Femur (tissue), 1 donor: ENCODE results near the gene SIX2.
A peak's percentile ranks its signal among the peaks of the same experiment; 100 is the strongest.
"Not testable (repeated sequence)": the region's sequence is repeated elsewhere in the genome, so short reads cannot be mapped to it uniquely, and the experiment has no call there.

Experiments
- DNase-seq: peaks from one replicate; pipeline ENCODE4 v3.0.0-alpha.2; 2017

SIX2 gene

DNA sequence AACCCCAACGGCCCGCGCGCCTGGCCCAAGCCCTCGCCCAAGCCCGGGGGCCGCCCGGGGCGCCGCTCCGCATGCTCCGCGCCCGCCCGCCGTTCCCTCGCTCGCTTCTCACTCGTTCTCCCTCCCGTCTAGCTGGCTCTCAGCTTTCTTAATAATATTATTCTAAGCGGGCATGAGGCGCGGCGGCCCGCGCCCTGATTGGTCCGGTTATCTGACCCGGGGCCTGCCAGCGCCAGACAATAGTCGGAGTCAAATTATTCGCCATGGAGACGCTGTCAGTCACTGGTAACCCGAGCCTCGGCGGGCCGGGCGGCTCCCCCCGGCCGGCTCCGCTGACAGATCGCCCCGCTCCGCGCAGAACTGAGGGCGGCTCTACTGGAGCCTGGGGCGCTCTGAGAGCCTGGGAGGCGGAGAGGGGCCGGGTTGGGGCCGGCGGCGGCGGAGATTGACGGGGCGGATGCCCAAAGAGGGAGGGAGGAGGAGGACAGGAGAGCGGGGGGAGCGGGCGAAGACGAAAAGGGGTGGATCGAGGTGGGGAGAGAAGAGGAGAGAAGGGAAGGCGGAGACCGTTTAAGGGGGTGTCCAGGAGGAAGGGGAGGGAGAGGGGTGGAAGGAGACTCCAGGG is at the start of gene SIX2:
Gene SIX2, minus strand, starts transcription at position 150 of the 625 bp plus-strand sequence. CDS start 342 bp downstream, outside the sequence.
- peak; percentile 98 for DNase-seq

DNA sequence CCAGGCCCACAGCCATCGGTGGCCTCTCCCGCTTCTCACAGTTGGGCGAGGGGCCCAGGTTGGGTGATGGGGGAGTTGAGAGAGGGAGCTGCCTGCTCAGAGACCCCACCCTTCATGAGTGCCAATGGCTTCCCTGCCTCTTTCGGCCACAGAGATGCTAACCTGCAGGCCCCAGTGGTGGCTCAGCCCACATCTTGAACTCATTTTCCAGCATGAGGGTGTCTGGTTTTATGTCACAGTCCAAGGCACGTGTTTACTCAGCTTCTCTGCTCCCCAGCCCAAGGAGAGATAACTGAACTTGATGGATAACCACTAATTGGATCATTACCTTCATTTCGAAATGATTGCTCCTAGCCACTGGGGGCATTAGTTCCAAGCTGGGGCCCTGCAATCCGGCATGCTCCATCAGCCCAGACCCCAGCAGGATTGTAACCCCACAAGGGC is 45.9 kb upstream of the SIX2 start:
- DNase-seq: no peak

DNA sequence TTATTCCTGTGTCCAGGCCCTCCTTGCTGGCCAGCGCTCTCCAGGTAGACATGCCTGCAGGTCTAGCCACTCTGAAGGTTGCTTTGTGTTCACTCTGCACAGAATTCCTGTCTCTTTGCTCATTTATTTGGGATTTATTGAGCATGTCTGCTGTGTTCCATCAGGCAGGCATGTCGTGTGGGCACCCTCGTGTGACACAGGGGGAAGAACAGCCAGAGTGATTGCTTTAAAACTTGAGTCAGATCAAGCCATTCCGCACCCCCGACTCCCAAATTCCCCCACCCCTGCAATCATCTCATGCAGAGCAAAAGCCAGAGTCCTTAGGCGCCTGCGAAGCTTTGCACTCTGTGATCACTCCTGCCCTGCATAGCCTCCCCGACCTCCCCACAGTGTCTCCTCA is 44.7 kb upstream of the SIX2 start:
- no peak for DNase-seq

DNA sequence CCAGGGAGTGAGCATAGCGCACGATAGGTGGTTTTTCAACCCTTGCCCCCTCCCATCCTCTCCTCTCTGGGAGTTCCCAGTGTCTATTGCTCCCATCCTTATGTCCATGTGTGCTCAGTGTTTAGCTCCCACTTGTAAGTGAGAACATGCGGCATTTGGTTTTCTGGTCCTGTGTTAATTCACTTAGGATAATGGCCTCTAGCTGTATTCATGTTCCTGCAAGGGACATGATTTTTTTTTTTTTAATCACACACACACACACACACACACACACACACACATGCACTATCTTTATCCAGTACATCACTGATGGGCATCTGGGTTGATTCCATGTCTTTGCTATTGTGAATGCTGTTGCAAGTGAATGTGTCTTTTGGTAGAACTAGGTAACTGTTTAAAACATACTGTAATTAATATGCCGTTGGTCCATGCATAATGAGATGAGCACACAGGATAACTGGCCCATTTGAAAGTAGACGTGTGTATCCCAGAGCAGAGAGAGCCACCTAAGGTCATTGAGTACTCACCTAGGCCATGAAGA is 43.2 kb upstream of the SIX2 start:
- DNase-seq: no peak

DNA sequence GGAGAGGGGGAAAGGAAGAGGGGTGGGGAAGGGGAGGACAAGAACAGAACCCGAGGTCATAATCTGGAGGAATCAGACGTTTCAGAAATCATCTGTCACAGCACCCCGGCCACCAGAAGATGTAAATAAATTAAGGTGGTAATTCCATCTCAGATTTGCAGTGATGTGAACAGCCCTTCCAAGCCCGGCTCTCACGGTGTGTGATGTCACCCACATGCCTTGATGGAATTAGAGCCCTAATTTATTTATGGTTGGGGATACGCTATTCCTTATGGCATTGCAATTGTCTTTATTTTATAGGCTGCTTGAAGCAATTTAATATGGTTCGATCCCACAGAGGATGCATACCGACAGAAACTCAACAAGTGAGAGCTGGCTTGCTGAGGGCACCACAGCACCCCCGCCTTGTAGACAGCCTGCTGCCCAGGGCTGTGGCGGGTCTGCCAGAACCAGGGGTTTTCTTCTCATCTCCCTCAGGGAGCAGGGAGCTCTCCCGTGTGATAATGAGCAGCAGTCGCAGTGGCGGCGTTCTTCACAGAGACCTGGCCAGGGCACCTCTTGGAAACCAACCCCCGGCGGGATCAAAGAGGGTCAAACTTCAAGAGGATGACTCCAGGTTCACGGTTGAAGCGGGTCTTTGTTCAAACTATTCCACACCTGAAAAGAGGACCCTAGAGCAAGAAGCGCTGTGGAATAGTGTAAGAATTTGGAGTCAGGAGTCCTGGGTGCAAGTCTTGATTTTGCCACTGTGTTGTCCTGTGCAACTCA is 40.5 kb upstream of the SIX2 start:
- DNase-seq: no peak

DNA sequence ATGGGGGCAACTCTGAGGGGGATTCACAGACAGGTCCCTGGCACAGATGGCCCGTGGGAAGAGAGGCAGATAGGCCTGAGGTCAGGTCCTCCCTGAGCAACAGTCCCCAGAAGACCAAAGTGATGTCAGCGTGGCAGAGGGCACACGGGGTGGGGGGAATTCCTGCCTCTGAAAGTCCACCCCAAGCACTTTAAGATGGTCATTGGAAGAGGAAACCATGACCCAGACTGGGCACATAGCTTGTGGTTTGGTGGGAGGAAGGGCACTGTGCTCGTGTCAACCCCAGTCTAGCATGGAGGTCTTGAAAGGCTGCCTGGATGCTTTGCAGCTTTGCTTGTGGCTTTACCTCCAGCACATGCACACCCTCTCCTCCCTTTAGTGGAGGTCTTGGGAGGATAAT is 38.0 kb upstream of the SIX2 start:
- no peak for DNase-seq

DNA sequence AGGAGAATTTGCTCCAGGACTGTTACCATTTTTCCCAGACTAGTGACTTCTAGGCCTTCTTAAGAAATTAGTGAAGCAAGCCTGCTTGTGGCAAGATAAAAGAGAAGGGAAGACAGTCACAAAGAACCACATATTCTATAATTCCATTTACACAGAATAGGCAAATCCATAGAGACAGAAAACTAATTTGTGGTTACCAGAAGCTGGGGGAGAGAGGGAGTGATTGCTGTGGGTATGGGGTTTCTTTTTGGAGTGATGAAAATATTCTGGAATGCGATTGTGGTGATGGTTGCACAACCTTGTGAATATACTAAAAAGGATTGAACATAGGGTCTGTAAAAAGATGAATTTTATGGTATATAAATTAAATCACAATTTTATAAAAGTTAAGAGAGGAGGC is 37.5 kb upstream of the SIX2 start:
- DNase-seq: no peak

DNA sequence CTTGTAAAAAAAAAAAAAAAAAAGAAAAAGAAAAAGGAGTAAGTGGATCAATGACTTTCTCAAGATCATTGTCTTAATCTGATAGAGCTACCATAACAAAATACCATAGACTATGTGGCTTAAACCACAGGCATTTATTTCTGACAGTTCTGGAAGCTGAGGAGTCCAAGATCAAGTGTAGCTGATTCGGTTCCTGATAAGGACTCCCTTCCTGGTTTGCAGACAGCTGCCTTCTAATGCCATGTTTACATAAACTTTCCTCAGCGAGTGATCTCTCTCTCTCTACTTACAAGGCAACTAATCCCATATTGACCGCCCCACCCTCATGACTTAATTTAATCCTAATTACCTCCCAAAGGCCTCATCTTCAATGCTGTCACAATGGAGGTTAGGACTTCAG is 36.5 kb upstream of the SIX2 start:
- DNase-seq: no peak

DNA sequence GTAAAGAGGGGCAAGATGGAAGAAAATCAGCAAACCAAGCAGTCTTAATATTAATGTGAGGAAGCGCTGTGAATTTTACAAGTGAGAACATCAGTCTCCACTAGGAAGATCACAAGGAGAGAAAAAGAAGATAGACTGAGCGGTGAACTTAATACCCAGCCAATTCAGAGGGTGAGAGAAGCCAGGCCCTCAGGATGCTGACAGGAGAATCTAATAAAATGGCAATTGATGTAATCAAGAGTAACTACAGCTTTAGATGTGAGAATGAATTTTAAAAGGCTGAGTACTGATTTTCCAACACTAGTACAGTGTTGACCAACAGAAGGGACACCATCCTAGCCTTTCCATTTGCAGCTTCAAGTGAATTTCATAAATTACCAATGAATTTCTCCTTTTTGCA is 35.7 kb upstream of the SIX2 start:
- no peak for DNase-seq

DNA sequence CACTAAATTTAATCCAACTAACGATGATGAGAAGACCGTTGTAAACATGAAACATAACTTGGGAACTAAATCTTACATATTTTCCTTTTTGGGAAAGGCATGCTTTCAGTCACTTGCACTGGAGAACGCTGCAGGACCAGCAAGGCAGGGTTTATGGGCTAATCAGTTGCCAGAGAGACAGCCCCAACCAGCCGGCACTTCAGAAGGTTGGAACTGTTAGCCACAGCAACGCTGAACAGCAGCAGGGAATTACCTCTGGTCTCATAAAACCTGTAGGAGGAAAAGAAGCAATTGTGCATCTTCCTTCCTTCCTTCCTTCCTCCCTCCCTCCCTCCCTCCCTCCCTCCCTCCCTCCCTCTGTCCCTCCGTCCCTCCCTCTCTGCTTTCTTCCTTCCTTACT is 33.9 kb upstream of the SIX2 start:
- no peak for DNase-seq

DNA sequence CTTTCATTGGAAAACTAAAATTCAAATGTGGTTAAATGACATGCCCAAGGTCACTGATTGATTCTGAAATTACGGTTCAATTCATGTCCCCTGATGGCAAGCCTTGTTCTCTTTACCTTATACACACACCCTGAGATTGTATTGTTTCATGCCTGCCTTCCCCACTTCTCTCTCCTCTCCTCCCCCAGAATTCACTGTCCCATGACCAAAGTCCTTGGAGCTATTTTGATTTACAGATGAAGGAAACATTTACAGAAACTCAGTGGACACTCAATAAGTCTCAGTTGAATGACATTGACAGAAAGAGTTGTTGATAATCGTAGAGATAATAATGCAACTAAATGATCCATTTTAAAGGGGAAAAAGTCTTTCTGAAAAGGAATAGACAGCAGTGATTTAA is 33.1 kb upstream of the SIX2 start:
- no peak for DNase-seq

DNA sequence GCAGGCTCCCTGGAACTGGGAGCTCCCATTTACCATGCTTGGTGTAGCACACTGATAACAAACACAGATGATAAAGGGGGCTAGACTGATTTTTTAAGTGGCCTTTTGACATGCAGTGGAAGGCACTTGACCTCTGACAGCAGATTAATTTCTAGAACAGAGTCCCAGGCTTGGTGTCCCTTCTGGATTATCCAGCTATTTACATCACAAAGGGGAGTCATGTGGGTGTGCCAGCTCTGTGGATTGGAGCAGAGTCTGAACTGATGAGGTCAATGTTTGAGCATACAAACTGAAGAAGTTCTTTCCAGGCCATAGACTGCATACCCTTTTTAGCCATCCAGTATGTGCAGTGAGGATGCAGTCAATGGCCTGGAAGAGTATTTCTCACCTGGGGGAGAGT is 31.5 kb upstream of the SIX2 start:
- DNase-seq: no peak

DNA sequence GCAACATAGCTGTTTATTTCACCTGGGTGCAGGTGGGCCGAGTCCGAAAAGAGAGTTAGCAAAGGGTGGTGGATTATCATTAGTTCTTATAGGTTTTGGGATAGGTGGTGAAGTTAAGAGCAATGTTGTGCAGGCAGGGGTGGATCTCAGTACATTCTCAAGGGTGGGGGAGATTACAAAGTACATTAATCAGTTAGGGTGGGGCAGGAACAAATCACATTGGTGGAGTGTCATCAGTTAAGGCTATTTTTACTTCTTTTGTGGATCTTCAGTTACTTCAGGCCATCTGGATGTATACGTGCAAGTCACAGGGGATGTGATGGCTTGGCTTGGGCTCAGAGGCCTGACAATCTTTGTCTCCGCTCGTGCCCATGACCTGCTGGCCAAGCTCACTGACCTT is 30.6 kb upstream of the SIX2 start:
- not testable (repeated sequence) for DNase-seq

DNA sequence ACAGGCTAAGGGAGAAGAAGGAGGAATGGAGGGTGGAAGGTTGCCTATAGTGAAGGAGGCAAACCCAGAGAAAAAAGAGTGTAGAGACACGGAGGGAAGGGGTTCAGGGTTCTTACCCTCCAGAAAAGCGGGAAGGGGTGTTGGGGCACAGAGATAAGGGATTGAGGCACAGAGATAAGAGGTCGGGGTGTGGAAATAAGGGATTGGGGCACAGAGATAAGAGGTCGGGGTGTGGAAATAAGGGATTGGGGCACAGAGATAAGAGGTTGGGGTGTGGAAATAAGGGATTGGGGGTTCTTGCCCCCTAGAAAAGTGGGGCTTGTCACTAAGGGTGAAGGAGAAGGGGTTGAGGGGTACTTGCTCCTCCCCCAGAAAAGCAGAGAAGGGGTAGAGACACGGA is 29.6 kb upstream of the SIX2 start:
- not testable (repeated sequence) for DNase-seq

DNA sequence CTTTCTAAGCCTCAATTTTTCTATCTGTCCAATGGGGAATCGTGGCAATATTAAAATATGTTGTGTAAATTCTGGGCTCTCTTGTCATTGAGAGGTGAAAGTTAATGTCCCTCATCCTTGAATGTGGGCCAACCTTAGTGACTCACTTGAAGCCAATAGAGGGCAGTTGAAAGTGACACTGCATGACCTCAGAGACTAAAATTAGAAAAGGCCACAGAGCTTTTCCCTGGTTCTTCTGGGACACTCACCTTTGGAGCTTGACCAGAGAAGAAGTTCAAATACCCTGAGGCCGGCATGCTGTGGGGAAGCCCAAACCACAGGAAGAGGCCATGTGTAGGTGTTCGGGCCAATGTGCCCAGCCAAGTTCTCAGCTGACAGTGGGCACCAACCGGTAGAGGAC is 24.1 kb upstream of the SIX2 start:
- no peak for DNase-seq

DNA sequence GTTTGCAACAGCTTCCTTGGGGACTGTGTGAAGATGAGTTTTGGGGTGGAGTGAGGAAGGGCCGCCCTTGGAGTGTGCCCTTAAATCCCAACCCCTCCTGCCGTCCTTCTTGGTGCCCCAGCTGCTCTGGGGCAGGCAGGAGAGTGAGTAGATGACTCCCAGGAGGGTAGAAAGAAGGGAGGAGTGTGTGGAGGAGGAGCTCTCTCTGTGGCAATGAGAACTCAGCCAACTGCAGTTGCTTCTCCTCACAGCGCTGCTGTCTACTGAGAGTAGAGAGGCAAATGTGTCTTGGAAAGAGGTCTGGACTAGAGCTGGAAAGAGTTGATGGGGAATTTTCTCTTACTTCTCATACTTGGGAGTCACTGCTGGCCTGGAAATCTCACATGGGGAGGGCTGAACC is 21.8 kb upstream of the SIX2 start:
- no peak for DNase-seq

DNA sequence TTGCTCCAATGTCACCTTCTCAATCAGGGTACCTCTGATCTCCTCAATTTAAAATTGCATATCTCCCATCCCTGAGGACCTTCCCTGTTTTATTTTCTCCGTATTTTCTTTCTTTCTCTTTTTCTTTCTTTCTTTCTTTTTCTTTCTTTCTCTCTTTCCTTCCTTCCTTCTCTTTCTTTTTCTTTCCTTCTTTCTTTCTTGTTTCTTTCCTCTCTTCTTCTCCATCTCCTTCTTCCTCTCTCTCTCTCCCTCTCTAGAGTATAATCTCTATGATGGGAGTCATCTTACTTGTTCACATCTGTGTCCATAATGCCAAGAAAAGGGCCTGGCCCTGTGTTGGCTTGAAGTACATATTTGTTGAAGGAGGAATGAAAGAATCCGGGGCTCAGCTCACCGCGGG is 21.3 kb upstream of the SIX2 start:
- DNase-seq: no peak

DNA sequence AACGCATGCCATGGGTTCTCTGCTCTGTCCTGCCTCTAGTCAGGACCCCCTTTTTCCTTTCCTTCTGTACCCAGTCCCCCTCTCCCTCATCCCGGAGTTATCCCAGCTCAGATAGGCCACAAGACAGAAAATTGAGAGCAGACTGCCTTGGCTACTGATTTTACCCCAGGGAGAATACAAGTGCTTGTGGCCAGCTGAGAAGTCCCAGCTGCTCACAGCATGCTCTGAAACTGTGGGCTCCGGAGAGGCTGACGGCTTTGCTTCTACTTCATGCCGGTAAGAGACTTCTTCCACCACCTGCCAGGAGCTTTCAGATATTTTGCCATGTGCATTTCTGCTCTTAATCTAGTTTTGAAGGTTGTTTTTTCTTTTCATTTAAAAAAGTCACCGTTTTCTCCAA is 20.0 kb upstream of the SIX2 start:
- no peak for DNase-seq

DNA sequence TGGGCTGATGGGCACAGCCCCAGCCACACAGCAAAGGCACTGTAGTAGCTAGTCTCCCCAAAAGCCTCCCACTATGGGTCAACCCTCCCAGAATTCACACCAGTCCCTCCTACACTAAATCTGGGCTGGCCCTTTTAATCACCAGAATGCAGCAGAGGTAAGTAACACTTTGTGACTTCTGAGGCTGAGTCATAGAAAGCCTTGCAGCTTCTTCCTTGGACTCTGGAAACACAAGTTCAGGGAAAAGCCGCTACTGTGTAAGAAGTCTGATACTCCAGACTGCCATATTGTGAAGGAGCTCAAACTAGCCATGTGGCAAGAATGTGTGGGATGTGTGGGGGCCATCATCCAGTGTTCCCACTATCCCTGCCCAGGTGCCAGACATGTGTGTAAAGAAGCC is 19.0 kb upstream of the SIX2 start:
- no peak for DNase-seq

DNA sequence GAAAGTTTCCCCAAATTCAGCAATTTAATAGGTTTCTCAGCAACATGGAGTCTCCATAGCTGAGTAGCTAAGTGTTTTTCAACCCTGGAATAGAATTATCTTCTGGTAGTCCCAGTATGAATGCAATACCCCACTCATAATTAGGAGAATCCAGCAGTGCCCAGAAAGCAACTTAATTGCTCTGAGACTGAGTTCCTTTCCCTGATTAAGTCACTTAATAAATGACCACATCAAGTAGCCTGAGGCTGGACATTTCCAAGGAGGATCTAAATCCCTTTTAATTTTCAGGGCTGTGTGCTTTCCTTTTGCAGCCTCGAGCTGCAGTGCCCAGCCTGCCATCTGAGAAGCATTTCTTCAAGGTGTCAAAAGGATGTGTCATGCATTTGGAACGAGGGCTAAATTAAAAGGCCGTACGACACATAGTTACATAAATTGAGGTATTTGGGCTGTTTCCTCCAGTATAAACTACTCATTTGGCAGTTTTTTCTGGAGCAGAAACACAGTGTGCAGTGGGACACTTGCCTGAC is 17.7 kb upstream of the SIX2 start:
- no peak for DNase-seq

DNA sequence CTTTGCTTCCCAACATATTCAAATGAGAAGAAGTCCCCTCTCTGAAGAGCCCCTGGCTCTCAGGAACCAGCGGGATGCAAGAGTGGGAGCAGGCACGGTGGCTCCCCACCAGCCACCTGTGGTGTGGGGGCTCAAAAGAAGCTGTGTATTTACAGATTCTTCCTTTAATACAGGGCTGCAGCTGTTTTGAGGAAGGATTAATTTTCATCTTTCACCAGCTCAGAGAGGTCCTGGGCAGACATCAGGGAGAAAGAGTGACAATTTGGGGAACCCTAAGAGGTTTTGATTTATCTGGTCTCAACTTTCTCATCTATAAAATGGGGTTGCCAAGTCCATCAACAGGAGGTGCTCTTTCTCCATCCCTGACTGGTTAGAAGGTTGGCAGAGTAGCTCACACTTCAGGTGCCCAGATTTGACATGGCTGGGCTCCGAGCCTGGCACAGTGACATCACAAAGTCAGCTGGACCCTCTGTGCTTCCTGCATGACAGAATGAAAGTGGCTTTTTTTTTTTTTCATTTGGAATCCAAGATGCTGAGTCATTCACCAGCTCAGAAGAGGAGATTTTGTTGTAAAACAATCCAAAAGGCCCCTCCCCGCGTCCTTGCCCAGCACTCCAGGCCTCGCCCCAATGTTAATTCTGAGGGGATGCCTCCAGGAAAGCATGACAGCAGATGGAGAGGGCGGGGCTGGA is 15.5 kb upstream of the SIX2 start:
- DNase-seq: peak; percentile 61

DNA sequence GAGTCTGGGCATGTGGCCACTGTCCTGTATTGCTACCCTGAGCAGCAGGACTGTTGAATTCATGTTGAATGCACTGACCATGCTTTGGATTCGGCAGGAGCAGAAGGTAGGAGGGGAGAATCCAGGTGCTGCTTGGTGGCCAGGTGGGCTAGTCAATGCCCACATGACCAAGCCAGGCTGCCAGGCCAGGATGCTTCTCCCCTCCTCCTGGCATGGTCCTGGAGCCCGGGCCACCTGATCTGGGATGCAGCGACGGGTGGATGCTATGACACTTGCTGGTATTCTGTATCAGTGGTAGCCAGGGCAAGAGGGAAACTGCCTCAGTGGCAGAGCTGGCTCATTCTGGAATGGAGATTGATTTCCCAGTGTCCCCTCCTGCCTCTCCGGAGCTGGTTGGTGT is 14.8 kb upstream of the SIX2 start:
- DNase-seq: no peak

DNA sequence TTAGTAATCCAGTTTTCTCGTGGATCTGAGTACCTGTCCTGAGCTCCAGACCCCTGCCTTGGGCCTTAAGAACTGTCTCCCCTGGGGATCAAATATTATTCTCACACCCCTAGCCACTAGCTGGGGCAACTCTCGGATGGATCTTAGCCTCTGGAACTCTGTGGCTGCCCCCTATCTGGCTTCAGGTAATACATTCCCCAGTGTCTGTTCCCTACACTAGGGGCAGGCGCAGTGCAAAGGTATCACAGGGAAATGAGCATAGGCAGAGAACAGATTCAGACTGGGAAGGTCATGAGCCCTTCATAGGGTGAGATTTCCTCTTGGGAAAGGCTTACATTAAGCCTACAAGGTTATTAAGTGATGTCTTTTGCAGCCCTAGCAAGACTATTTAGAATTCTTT is 11.2 kb upstream of the SIX2 start:
- no peak for DNase-seq

DNA sequence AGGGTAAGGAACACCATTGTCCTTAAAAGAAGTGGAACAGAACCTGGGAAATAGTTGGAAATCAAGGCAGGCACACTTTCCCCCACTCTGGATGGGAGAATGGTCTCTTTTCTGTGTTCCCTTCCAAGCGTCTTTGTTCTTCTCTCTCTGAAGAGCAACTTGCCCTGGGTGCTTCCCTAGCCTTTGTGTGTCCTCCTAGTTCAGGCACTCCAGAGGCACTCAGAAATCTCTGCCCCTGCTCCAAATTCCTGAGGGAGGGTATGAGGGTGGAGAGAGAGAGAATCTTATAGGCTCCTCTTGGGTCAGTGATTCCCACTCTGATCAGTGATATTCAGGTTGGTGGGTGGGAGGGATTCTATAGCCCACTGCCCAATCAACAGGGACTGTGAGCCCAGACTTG is 8.8 kb upstream of the SIX2 start:
- no peak for DNase-seq
